BJ (cell line): ENCODE results near the gene SLC39A1. TPM values are rescaled to one million over a fixed set of nuclear protein-coding genes. Genes with fewer than 3 reads are reported as not detected.

Source experiments
- CTCF ChIA-PET: fragments of 350-600 bp; formaldehyde crosslinking; extraction: SDS; loops from one replicate; lab custom pipeline; 2021; ENCODE audit warnings: antibody characterized with exemption, inconsistent platforms; lab: Yijun Ruan, JAX
- POLR2A ChIA-PET: fragments of 300-600 bp; sonication (Branson Sonifier 250); formaldehyde crosslinking; extraction: SDS; loops from one replicate; lab custom pipeline; 2021; ENCODE audit warnings: antibody characterized with exemption; lab: Charles Lee
- DNase-seq: peaks from one replicate; pipeline ENCODE4 v3.0.0-alpha.2; 2011; ENCODE audit warnings: low read depth
- H3K27me3 ChIP-seq: 2 replicates; pipeline ENCODE4 v1.6.0; 2011; ENCODE audit warnings: low read length; ENCODE audit not compliant: control insufficient read depth, insufficient read depth
- H3K36me3 ChIP-seq: 2 replicates; pipeline ENCODE4 v1.5.1; 2011; ENCODE audit warnings: low read length; ENCODE audit not compliant: control insufficient read depth, insufficient read depth
- H3K4me3 ChIP-seq: 2 replicates; pipeline ENCODE4 v1.5.1; 2011; ENCODE audit warnings: low read depth, mild to moderate bottlenecking, control low read depth, low read length
- polyA plus RNA-seq: library from polyadenylated mRNA; depleted of rRNA; stranded (reverse); fragments of >200 nt; gene quantifications from 2 replicates; pipeline ENCODE4 v1.2.3, GENCODE V29; 2011
- TF ChIP-seq, protein P1 (sequence below): IDR thresholded peaks from 2 replicates; pipeline ENCODE4 v1.5.1; 2011; ENCODE audit warnings: low read depth, mild to moderate bottlenecking, control low read depth, inconsistent platforms, low read length, moderate library complexity; ENCODE audit not compliant: insufficient read depth

SLC39A1 gene
- polyA plus RNA-seq, 1 experiment: 121 TPM

- ChIA-PET CTCF (interaction anchor here (0.6 to 1.5 kb wide), 5 partner anchors 8 to 25 kb away, joined by 3 to 7 read pairs (median 4); partner anchors contain the start of genes DENND4B and SLC39A1), POLR2A (no interaction called here)
- H3K4me3 ChIP-seq: no peak overlapping the region
- H3K36me3 ChIP-seq: peaks cover 27% of the 10 kb centered on the region
- no peak for DNase-seq
- TF ChIP-seq, protein P1, sequence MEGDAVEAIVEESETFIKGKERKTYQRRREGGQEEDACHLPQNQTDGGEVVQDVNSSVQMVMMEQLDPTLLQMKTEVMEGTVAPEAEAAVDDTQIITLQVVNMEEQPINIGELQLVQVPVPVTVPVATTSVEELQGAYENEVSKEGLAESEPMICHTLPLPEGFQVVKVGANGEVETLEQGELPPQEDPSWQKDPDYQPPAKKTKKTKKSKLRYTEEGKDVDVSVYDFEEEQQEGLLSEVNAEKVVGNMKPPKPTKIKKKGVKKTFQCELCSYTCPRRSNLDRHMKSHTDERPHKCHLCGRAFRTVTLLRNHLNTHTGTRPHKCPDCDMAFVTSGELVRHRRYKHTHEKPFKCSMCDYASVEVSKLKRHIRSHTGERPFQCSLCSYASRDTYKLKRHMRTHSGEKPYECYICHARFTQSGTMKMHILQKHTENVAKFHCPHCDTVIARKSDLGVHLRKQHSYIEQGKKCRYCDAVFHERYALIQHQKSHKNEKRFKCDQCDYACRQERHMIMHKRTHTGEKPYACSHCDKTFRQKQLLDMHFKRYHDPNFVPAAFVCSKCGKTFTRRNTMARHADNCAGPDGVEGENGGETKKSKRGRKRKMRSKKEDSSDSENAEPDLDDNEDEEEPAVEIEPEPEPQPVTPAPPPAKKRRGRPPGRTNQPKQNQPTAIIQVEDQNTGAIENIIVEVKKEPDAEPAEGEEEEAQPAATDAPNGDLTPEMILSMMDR: no peak
- H3K27me3 ChIP-seq: no peaks in the 10 kb centered on the region
Measured at GRCh38 chr1:153953859-153954365, 9.4 kb downstream of the SLC39A1 start.

GRCh38 chr1:153951801-153952200, 11.5 kb downstream of the SLC39A1 start:
- no peak for DNase-seq
- Histone ChIP-seq H3K36me3 (peaks cover 32% of the 10 kb centered on the region), H3K4me3 (no peak overlapping the region), H3K27me3 (no peaks in the 10 kb centered on the region)
- ChIA-PET CTCF (no interaction called here), POLR2A (no interaction called here)
- TF ChIP-seq, protein P1: no peak

DNA sequence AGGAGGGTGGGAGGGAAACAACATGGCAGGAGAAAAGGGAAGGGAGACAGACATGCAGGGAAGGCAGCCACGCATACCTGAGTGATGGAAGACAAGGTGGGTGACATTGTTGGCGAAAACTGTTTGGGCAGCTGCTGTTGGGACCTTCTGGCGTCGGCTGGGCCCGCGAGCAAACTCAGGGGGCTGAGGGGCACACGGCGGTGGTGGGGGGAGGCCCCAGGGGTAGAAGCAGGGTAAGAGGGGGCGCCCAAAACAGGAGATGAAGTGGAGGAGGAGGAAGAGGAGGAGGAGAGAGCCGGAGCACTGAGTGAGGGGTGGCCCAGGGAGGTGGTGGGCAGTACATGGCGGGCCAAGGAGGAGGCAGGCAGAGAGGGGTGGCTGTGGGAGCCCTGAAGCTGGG, 12.2 kb downstream of the SLC39A1 start:
- ChIA-PET POLR2A (no interaction called here), CTCF (no interaction called here)
- TF ChIP-seq, protein P1: no peak
- H3K4me3 ChIP-seq: no peak overlapping the region
- H3K27me3 ChIP-seq: no peaks in the 10 kb centered on the region
- peaks cover 32% of the 10 kb centered on the region for H3K36me3 ChIP-seq
- DNase-seq: no peak

GRCh38 chr1:153946622-153947241, 16.6 kb downstream of the SLC39A1 start, which contains the start of gene DENND4B:
Gene DENND4B (minus strand): TSS chr1:153946718. CDS start chr1:153944374, 2,344 bp downstream.
- CTCF ChIA-PET: interaction anchor here (0.5 to 3.4 kb wide), 31 partner anchors 8 to 594 kb away, joined by 3 to 17 read pairs (median 4); partner anchors contain the start of genes CREB3L4, CRTC2, GATAD2B and RAB13
- peaks cover 22% of the 10 kb centered on the region for H3K36me3 ChIP-seq
- TF ChIP-seq, protein P1: peak; percentile 89

GRCh38 chr1:153945795-153946621, 17.3 kb downstream of the SLC39A1 start:
- Histone ChIP-seq H3K36me3 (peaks cover 18% of the 10 kb centered on the region), H3K27me3 (no peaks in the 10 kb centered on the region), H3K4me3 (peak overlapping the region; percentile 56)
- no peak for DNase-seq
- TF ChIP-seq, protein P1: no peak
- ChIA-PET CTCF (interaction anchor here (0.6 to 3.4 kb wide), 28 partner anchors 9 to 594 kb away, joined by 3 to 17 read pairs (median 4); partner anchors contain the start of genes CREB3L4, CRTC2, GATAD2B and RAB13), POLR2A (no interaction called here)

More at GRCh38 chr1:153946622-153947241, 16.6 kb downstream of the SLC39A1 start, which contains the start of gene DENND4B:
- POLR2A ChIA-PET: interaction anchor here (0.7 kb wide), 1 partner anchor 235 kb away, joined by 3 read pairs; no protein-coding TSS in a partner anchor
- Histone ChIP-seq H3K4me3 (peak within 1 kb of the TSS; percentile 56), H3K27me3 (no peaks in the 10 kb centered on the region)
- no peak for DNase-seq
